GM12864 (cell line): ENCODE data around the gene FAHD2A.
"Not testable (repeated sequence)": the region's sequence is repeated elsewhere in the genome, so short reads cannot be mapped to it uniquely, and the experiment has no call there.

Experiments used
- DNase-seq: peaks from one replicate; pipeline ENCODE4 v3.0.0-alpha.2; 2011; ENCODE audit warnings: low read depth
- H3K4me3 ChIP-seq: 2 replicates; pipeline ENCODE4 v1.5.1; 2011; ENCODE audit warnings: mild to moderate bottlenecking, low read depth, low read length, control low read depth
- CTCF ChIP-seq: IDR thresholded peaks from 2 replicates; pipeline ENCODE4 v1.5.1; 2011; ENCODE audit warnings: low read depth, mild to moderate bottlenecking, moderate library complexity, low read length, control low read depth, inconsistent platforms; ENCODE audit errors: missing control alignments

FAHD2A gene

GRCh38 chr2:95403204-95403721, 755 bp downstream of the FAHD2A start:
- TF ChIP-seq CTCF: peak; percentile 42
- H3K4me3 ChIP-seq: peak overlapping the region; percentile 96
- DNase-seq: not testable (repeated sequence)

GRCh38 chr2:95403824-95404223, 1.3 kb downstream of the FAHD2A start:
- not testable (repeated sequence) for DNase-seq, H3K4me3 ChIP-seq

- not testable (repeated sequence) for DNase-seq, H3K4me3 ChIP-seq
- TF ChIP-seq CTCF: peak; percentile 4
Observed at GRCh38 chr2:95404676-95405075, 2.2 kb downstream of the FAHD2A start.

GRCh38 chr2:95411239-95411638, 8.7 kb downstream of the FAHD2A start:
- H3K4me3 ChIP-seq, DNase-seq: not testable (repeated sequence)

GRCh38 chr2:95414015-95414594, 11.6 kb downstream of the FAHD2A start:
- TF ChIP-seq CTCF: peak; percentile 82
- not testable (repeated sequence) for DNase-seq

GRCh38 chr2:95415138-95415537, 12.6 kb downstream of the FAHD2A start:
- not testable (repeated sequence) for H3K4me3 ChIP-seq, DNase-seq

More at GRCh38 chr2:95414015-95414594, 11.6 kb downstream of the FAHD2A start:
- not testable (repeated sequence) for H3K4me3 ChIP-seq

- DNase-seq: not testable (repeated sequence)
Observed at GRCh38 chr2:95415561-95415960, 13.1 kb downstream of the FAHD2A start.

GRCh38 chr2:95427196-95427867, 24.8 kb downstream of the FAHD2A start:
- not testable (repeated sequence) for DNase-seq, H3K4me3 ChIP-seq

More at GRCh38 chr2:95415561-95415960, 13.1 kb downstream of the FAHD2A start:
- H3K4me3 ChIP-seq: not testable (repeated sequence)

GRCh38 chr2:95429748-95430467, 27.4 kb downstream of the FAHD2A start:
- not testable (repeated sequence) for DNase-seq, H3K4me3 ChIP-seq

- DNase-seq, H3K4me3 ChIP-seq: not testable (repeated sequence)
Observed at GRCh38 chr2:95433373-95433772, 30.9 kb downstream of the FAHD2A start.

GRCh38 chr2:95433973-95434372, 31.5 kb downstream of the FAHD2A start:
- H3K4me3 ChIP-seq, DNase-seq: not testable (repeated sequence)

- not testable (repeated sequence) for DNase-seq, H3K4me3 ChIP-seq
Observed at GRCh38 chr2:95434507-95435076, 32.1 kb downstream of the FAHD2A start.

GRCh38 chr2:95435162-95435871, 32.8 kb downstream of the FAHD2A start:
- not testable (repeated sequence) for H3K4me3 ChIP-seq, DNase-seq

- DNase-seq, H3K4me3 ChIP-seq: not testable (repeated sequence)
Observed at GRCh38 chr2:95435872-95436209, 33.3 kb downstream of the FAHD2A start.
